ENCODE data around the gene SPDEF.

The SPDEF gene

DNA sequence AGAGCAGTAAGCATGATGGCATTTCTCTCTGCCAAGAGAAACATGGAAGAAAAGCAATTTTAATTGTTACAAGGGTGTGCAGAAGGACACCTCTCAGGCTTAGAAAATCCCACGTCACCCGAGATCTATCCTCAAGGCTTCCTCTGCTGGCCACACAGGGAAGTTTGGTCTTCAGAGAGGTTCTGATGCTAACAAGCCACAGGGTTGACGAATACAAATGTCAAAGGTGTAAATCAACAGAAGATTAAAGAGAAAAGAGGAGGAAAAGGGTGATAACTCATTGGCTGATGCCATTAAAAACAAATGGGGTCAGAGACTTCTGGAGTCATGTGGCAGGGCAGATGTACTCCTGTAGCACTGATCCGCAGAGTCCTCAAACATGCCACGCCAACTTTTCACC, 33.6 kb upstream of the SPDEF start:
- ChIA-PET POLR2A (no interaction called here), CTCF (no interaction called here)

DNA sequence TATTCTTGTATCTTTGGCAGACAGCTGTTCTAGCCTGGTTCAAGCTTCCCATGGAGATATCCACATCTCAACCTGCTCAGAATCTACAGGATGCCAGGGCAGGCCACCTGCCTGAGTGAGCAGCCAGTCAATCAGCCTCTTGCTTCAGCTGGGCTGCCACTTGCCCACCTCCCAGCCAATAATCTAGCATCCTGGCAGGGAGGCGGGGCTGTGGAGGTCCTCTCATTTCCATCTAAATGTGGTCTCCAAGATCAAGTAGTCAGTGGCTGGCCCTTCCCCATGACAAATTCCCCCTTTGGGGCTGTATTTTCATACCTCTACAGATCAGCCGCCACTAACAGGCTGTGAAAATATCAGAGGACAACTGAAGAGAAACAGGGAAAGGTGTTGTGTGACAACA, 33.0 kb upstream of the SPDEF start:
- TF ChIP-seq ZNF221 (tag by site-specific recombination; IDR thresholded peaks at IDR 0.05; ENCODE audit: borderline replicate concordance) (no peak), ZNF521 (tag by site-specific recombination; IDR thresholded peaks at IDR 0.05) (no peak), GLI4 (tag by site-specific recombination; IDR thresholded peaks at IDR 0.05) (no peak), KLF16 (tag by site-specific recombination; IDR thresholded peaks at IDR 0.05) (no peak), OVOL3 (tag by site-specific recombination; IDR thresholded peaks at IDR 0.05) (no peak)
- TF ChIP-seq, protein P1, sequence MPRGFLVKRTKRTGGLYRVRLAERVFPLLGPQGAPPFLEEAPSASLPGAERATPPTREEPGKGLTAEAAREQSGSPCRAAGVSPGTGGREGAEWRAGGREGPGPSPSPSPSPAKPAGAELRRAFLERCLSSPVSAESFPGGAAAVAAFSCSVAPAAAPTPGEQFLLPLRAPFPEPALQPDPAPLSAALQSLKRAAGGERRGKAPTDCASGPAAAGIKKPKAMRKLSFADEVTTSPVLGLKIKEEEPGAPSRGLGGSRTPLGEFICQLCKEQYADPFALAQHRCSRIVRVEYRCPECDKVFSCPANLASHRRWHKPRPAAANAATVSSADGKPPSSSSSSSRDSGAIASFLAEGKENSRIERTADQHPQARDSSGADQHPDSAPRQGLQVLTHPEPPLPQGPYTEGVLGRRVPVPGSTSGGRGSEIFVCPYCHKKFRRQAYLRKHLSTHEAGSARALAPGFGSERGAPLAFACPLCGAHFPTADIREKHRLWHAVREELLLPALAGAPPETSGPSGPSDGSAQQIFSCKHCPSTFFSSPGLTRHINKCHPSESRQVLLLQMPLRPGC (tag by site-specific recombination; IDR thresholded peaks at IDR 0.05) = no peak
- CTCF ChIA-PET = interaction anchor here (0.6 kb wide), 1 partner anchor 20 kb away, joined by 3 read pairs; no protein-coding TSS in a partner anchor
- H3K27ac ChIP-seq (ENCODE audit: extremely low read depth, low read depth, low read length) = no peak overlapping the region
- H3K4me1 ChIP-seq (ENCODE audit: control insufficient read depth, insufficient read depth, low read length) = no peaks in the 10 kb centered on the region
- H3K4me3 ChIP-seq (ENCODE audit: low read depth, low read length) = no peak overlapping the region
- H3K9me3 ChIP-seq (ENCODE audit: control insufficient read depth, insufficient read depth, low read depth, low read length) = no peaks in the 10 kb centered on the region
- POLR2A ChIA-PET = no interaction called here
- H3K36me3 ChIP-seq (ENCODE audit: control insufficient read depth in 2 of 2, insufficient read depth in 1 of 2, low read length in 2 of 2) = peaks cover 0 to 24% of the 10 kb centered on the region in 2 experiments; a peak in 1 of 3 replicates

More for the DNA sequence above, 33.6 kb upstream of the SPDEF start:
- Histone ChIP-seq H3K27ac (ENCODE audit: extremely low read depth, low read depth, low read length) (no peak overlapping the region), H3K4me1 (ENCODE audit: control insufficient read depth, insufficient read depth, low read length) (no peaks in the 10 kb centered on the region), H3K4me3 (ENCODE audit: low read depth, low read length) (no peak overlapping the region), H3K36me3 (ENCODE audit: control insufficient read depth in 2 of 2, insufficient read depth in 1 of 2, low read length in 2 of 2) (peaks cover 0 to 24% of the 10 kb centered on the region in 2 experiments; a peak in 1 of 3 replicates), H3K9me3 (ENCODE audit: control insufficient read depth, insufficient read depth, low read depth, low read length) (no peaks in the 10 kb centered on the region)
- TF ChIP-seq YY1 (tag by site-specific recombination; IDR thresholded peaks at IDR 0.05) (no peak), ZNF133 (tag by site-specific recombination; IDR thresholded peaks at IDR 0.05) (no peak), ZNF112 (tag by site-specific recombination; IDR thresholded peaks at IDR 0.05) (no peak), ZNF16 (tag by site-specific recombination; IDR thresholded peaks at IDR 0.05; ENCODE audit: low read depth) (no peak), ZBTB48 (tag by site-specific recombination; IDR thresholded peaks at IDR 0.05) (no peak), KLF9 (tag by site-specific recombination; IDR thresholded peaks at IDR 0.05; ENCODE audit: low read depth) (no peak), ZBTB1 (tag by site-specific recombination; IDR thresholded peaks at IDR 0.05) (no peak), ZNF571 (tag by site-specific recombination; IDR thresholded peaks at IDR 0.05) (no peak)
- TF ChIP-seq, protein P2, sequence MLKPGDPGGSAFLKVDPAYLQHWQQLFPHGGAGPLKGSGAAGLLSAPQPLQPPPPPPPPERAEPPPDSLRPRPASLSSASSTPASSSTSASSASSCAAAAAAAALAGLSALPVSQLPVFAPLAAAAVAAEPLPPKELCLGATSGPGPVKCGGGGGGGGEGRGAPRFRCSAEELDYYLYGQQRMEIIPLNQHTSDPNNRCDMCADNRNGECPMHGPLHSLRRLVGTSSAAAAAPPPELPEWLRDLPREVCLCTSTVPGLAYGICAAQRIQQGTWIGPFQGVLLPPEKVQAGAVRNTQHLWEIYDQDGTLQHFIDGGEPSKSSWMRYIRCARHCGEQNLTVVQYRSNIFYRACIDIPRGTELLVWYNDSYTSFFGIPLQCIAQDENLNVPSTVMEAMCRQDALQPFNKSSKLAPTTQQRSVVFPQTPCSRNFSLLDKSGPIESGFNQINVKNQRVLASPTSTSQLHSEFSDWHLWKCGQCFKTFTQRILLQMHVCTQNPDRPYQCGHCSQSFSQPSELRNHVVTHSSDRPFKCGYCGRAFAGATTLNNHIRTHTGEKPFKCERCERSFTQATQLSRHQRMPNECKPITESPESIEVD (tag by site-specific recombination; IDR thresholded peaks at IDR 0.05) = no peak

DNA sequence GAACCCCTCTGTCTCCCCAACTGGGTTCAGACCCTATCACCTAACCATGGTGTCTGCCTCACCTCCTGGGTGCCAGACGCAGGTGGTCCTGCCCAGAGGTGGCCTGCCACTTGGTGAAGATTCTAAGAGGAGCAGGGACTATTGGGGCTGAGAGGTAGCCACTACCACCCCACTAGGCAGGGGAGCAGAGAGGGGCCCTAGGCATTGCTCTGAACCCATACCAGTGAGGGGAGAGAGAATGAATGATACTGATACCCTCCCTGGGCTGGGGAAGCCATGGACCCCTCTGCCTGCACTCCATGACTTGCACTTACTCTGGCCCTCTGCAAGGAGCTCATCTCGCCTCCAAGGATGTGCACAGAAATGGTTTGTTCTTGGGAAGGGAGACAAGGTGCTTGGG, 31.7 kb upstream of the SPDEF start:
- H3K36me3 ChIP-seq (ENCODE audit: control insufficient read depth in 2 of 2, insufficient read depth in 1 of 2, low read length in 2 of 2) = peaks cover 0 to 24% of the 10 kb centered on the region in 2 experiments; a peak in 1 of 3 replicates
- no peak overlapping the region for H3K27ac ChIP-seq (ENCODE audit: extremely low read depth, low read depth, low read length)
- H3K4me1 ChIP-seq (ENCODE audit: control insufficient read depth, insufficient read depth, low read length) = no peaks in the 10 kb centered on the region
- ChIA-PET POLR2A (no interaction called here), CTCF (interaction anchor here (0.9 kb wide), 1 partner anchor 21 kb away, joined by 3 read pairs; no protein-coding TSS in a partner anchor)
- TF ChIP-seq, protein P3, sequence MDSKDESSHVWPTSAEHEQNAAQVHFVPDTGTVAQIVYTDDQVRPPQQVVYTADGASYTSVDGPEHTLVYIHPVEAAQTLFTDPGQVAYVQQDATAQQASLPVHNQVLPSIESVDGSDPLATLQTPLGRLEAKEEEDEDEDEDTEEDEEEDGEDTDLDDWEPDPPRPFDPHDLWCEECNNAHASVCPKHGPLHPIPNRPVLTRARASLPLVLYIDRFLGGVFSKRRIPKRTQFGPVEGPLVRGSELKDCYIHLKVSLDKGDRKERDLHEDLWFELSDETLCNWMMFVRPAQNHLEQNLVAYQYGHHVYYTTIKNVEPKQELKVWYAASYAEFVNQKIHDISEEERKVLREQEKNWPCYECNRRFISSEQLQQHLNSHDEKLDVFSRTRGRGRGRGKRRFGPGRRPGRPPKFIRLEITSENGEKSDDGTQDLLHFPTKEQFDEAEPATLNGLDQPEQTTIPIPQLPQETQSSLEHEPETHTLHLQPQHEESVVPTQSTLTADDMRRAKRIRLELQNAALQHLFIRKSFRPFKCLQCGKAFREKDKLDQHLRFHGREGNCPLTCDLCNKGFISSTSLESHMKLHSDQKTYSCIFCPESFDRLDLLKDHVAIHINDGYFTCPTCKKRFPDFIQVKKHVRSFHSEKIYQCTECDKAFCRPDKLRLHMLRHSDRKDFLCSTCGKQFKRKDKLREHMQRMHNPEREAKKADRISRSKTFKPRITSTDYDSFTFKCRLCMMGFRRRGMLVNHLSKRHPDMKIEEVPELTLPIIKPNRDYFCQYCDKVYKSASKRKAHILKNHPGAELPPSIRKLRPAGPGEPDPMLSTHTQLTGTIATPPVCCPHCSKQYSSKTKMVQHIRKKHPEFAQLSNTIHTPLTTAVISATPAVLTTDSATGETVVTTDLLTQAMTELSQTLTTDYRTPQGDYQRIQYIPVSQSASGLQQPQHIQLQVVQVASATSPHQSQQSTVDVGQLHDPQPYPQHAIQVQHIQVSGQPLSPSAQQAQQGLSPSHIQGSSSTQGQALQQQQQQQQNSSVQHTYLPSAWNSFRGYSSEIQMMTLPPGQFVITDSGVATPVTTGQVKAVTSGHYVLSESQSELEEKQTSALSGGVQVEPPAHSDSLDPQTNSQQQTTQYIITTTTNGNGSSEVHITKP (tag by site-specific recombination; IDR thresholded peaks at IDR 0.05) = 0 out of 2 replicates have a peak, but pooled peaks have one; percentile 42
- TF ChIP-seq ZNF596 (tag by site-specific recombination; IDR thresholded peaks at IDR 0.05) (no peak), ZNF837 (tag by site-specific recombination; IDR thresholded peaks at IDR 0.05) (no peak)
- H3K4me3 ChIP-seq (ENCODE audit: low read depth, low read length) = no peak overlapping the region
- no peaks in the 10 kb centered on the region for H3K9me3 ChIP-seq (ENCODE audit: control insufficient read depth, insufficient read depth, low read depth, low read length)

All from HEK293 (cell line).